Left lung (tissue), 10 donors: ENCODE results near the gene COL1A1. TPM values are rescaled to one million over a fixed set of nuclear protein-coding genes. Genes with fewer than 3 reads are reported as not detected.

ENCODE experiments used
- ATAC-seq: fragments of 200-7000 bp; cut with Tn5 transposase; one replicate; pipeline ENCODE4 v1.9.1; 2020; ENCODE audit warnings: moderate library complexity
- DNase-seq, 4 donors: peaks; one replicate each; pipeline ENCODE4 v3.0.0-alpha.2; 2013 to 2020
- H3K27ac ChIP-seq, 2 donors: fragments of 200-600 bp; sonication (generic) in 1 of 2; one replicate each; pipeline versions ENCODE4 v1.5.0 to v1.8.0; 2020 to 2021
- H3K27me3 ChIP-seq, 2 donors: fragments of 200-600 bp; sonication (generic) in 1 of 2; one replicate each; pipeline versions ENCODE4 v1.5.0 to v1.8.0; 2020 to 2021
- H3K36me3 ChIP-seq, 2 donors: fragments of 200-600 bp; sonication (generic) in 1 of 2; one replicate each; pipeline versions ENCODE4 v1.5.0 to v1.8.0; 2020 to 2021
- H3K4me1 ChIP-seq, 2 donors: fragments of 200-600 bp; one replicate each; pipeline ENCODE4 v1.8.0; 2021
- H3K4me3 ChIP-seq, 2 donors: fragments of 200-600 bp; sonication (generic) in 1 of 2; one replicate each; pipeline versions ENCODE4 v1.5.0 to v1.8.0; 2020 to 2021; ENCODE audit warnings: mild to moderate bottlenecking in 1 of 2
- H3K9me3 ChIP-seq, 2 donors: fragments of 200-600 bp; sonication (generic) in 1 of 2; one replicate each; pipeline versions ENCODE4 v1.5.0 to v1.8.0; 2020 to 2021
- CTCF ChIP-seq, 2 donors: fragments of 200-600 bp; sonication (generic) in 1 of 2; IDR thresholded peaks; one replicate each; pipeline versions ENCODE4 v1.5.0 to v1.8.0; 2021; ENCODE audit warnings: antibody characterized with exemption in 2 of 2
- intact Hi-C, 2 donors: fragments of 100-400 bp; cut with DNase I; formaldehyde crosslinking; loops; one replicate each; pipeline versions ENCODE4 v1.11.2 to v1.14.2; 2022
- polyA plus RNA-seq, 6 donors: library from polyadenylated mRNA; unstranded; fragments of 120-200 nt; gene quantifications; one replicate each; pipeline ENCODE4 v1.2.1, GENCODE V29; 2013; ENCODE audit not compliant: insufficient read length in 6 of 6
- total RNA-seq, 2 donors: library from RNA; stranded (reverse); fragmentation: NEBNext Ultra II Directional; extraction: Animal tissue kit (Norgen Biotek cat#: 25700); gene quantifications; one replicate each; pipeline ENCODE4 v1.2.1, GENCODE V29; 2021
- donor health status: DM: no; HTN: yes; CAD: no.
- donor health status: DM: no; HTN: no; CAD: no.

Gene COL1A1
- total and polyA plus RNA-seq, 8 donors, result 421 to 4,830 (median 675) TPM

GRCh38 chr17:50177983-50178834 lies 23.2 kb downstream of the COL1A1 start:
- ATAC-seq, result peak; percentile 88
- Histone ChIP-seq H3K27ac (peak overlapping the region; percentile 57 to 82), H3K4me1 (peaks cover 11 to 27% of the 10 kb centered on the region in 2 donors), H3K36me3 (no peaks in the 10 kb centered on the region), H3K4me3 (peak overlapping the region in 1 of 2 donors; percentile 9), H3K9me3 (no peaks in the 10 kb centered on the region), H3K27me3 (no peaks in the 10 kb centered on the region)
- DNase-seq, result peak; percentile 49 to 91 (median 74)
- peak in 1 of 2 donors; percentile 31 for TF ChIP-seq CTCF (IDR thresholded peaks at IDR 0.05)
- intact Hi-C loops, result no loop called here

- H3K27ac ChIP-seq, result peak overlapping the region; percentile 57 to 82
- no peaks in the 10 kb centered on the region for H3K36me3 ChIP-seq
- no peaks in the 10 kb centered on the region for H3K9me3 ChIP-seq
- ATAC-seq (no peak), DNase-seq (no peak)
- no peak for TF ChIP-seq CTCF (IDR thresholded peaks at IDR 0.05)
- H3K4me3 ChIP-seq, result no peak overlapping the region
- intact Hi-C loops, result no loop called here
- no peaks in the 10 kb centered on the region for H3K27me3 ChIP-seq
- peaks cover 11 to 24% of the 10 kb centered on the region in 2 donors for H3K4me1 ChIP-seq
Observed at GRCh38 chr17:50177476-50177875, 24.0 kb downstream of the COL1A1 start.

- no peaks in the 10 kb centered on the region for H3K27me3 ChIP-seq
- intact Hi-C loops, result no loop called here
- ATAC-seq, result no peak
- H3K27ac ChIP-seq, result peak overlapping the region in 1 of 2 donors; percentile 16
- DNase-seq, result peak in 1 of 4 donors; percentile 47
- no peaks in the 10 kb centered on the region for H3K9me3 ChIP-seq
- TF ChIP-seq CTCF (IDR thresholded peaks at IDR 0.05), result no peak
- no peaks in the 10 kb centered on the region for H3K36me3 ChIP-seq
- H3K4me3 ChIP-seq, result no peak overlapping the region
- H3K4me1 ChIP-seq, result peaks cover 11 to 24% of the 10 kb centered on the region in 2 donors
Observed at GRCh38 chr17:50176559-50177357, 24.7 kb downstream of the COL1A1 start.

- intact Hi-C loops, result no loop called here
Observed at GRCh38 chr17:50175035-50175807, 26.2 kb downstream of the COL1A1 start.

More at GRCh38 chr17:50175035-50175807, 26.2 kb downstream of the COL1A1 start:
- H3K4me3 ChIP-seq, result no peak overlapping the region
- no peaks in the 10 kb centered on the region for H3K36me3 ChIP-seq
- DNase-seq (peak in 1 of 4 donors; percentile 71), ATAC-seq (no peak)
- H3K9me3 ChIP-seq, result no peaks in the 10 kb centered on the region
- H3K27ac ChIP-seq, result no peak overlapping the region
- H3K4me1 ChIP-seq, result peaks cover 11 to 24% of the 10 kb centered on the region in 2 donors
- TF ChIP-seq CTCF (IDR thresholded peaks at IDR 0.05), result no peak
- no peaks in the 10 kb centered on the region for H3K27me3 ChIP-seq
